HG03575 (cell line): Measurements from ENCODE around the gene SLC28A1.
"Not testable (repeated sequence)": the region's sequence is repeated elsewhere in the genome, so short reads cannot be mapped to it uniquely, and the experiment has no call there.

Experiments used
- ATAC-seq: cut with Tn5 transposase; IDR thresholded peaks from one replicate; pipeline ENCODE4 v1.9.1; 2021; ENCODE audit not compliant: unreplicated experiment, insufficient number of reproducible peaks, low FRiP score; ENCODE audit errors: extremely low read depth

The SLC28A1 gene

GRCh38 chr15:84859651-84860050 lies 24.8 kb upstream of the SLC28A1 start:
- ATAC-seq, result no peak

- no peak for ATAC-seq
Observed at GRCh38 chr15:84861781-84862180, 22.7 kb upstream of the SLC28A1 start.

GRCh38 chr15:84862214-84862975 lies 22.1 kb upstream of the SLC28A1 start:
- no peak for ATAC-seq

GRCh38 chr15:84863565-84864443 lies 20.7 kb upstream of the SLC28A1 start:
- ATAC-seq, result no peak

GRCh38 chr15:84864444-84864795 lies 20.0 kb upstream of the SLC28A1 start:
- ATAC-seq, result no peak

- no peak for ATAC-seq
Observed at GRCh38 chr15:84865074-84865569, 19.3 kb upstream of the SLC28A1 start.

GRCh38 chr15:84868037-84868880 lies 16.2 kb upstream of the SLC28A1 start:
- no peak for ATAC-seq

GRCh38 chr15:84869510-84869909 lies 15.0 kb upstream of the SLC28A1 start:
- no peak for ATAC-seq

- ATAC-seq, result no peak
Observed at GRCh38 chr15:84871428-84871985, 13.0 kb upstream of the SLC28A1 start.

- no peak for ATAC-seq
Observed at GRCh38 chr15:84872009-84872910, 12.2 kb upstream of the SLC28A1 start.

GRCh38 chr15:84873997-84874396 lies 10.5 kb upstream of the SLC28A1 start:
- no peak for ATAC-seq

- no peak for ATAC-seq
Observed at GRCh38 chr15:84874981-84875699, 9.3 kb upstream of the SLC28A1 start.

- ATAC-seq, result no peak
Observed at GRCh38 chr15:84876269-84876668, 8.2 kb upstream of the SLC28A1 start.

GRCh38 chr15:84877701-84878100 lies 6.8 kb upstream of the SLC28A1 start:
- ATAC-seq, result not testable (repeated sequence)

GRCh38 chr15:84878504-84878903 lies 6.0 kb upstream of the SLC28A1 start:
- ATAC-seq, result no peak

- no peak for ATAC-seq
Observed at GRCh38 chr15:84879088-84879780, 5.2 kb upstream of the SLC28A1 start.

- ATAC-seq, result no peak
Observed at GRCh38 chr15:84880007-84880406, 4.5 kb upstream of the SLC28A1 start.
